SK-N-MC (cell line): ENCODE results near the gene AMPD1.
A peak's percentile ranks its signal among the peaks of the same experiment; 100 is the strongest.

Source experiments
- DNase-seq: peaks from one replicate; pipeline ENCODE4 v3.0.0-alpha.2; 2011; ENCODE audit warnings: low read depth, low spot score
- H3K27ac ChIP-seq: fragments of 200-600 bp; sonication (generic); 2 replicates; pipeline ENCODE4 v1.5.1; 2016; ENCODE audit warnings: mixed run types
- H3K36me3 ChIP-seq: fragments of 200-600 bp; sonication (generic); 2 replicates; pipeline ENCODE4 v1.6.1; 2017; ENCODE audit warnings: antibody characterized with exemption, low read length, mixed read lengths; ENCODE audit not compliant: insufficient read depth
- H3K4me3 ChIP-seq: fragments of 200-600 bp; sonication (generic); 2 replicates; pipeline ENCODE4 v1.5.1; 2016
- H3K9ac ChIP-seq: fragments of 200-600 bp; sonication (generic); 2 replicates; pipeline ENCODE4 v1.8.0; 2017; ENCODE audit warnings: mixed run types, mixed read lengths; ENCODE audit not compliant: insufficient read length
- H3K9me3 ChIP-seq: fragments of 200-600 bp; sonication (generic); 2 replicates; pipeline ENCODE4 v1.6.1; 2017; ENCODE audit warnings: low read depth, mild to moderate bottlenecking, antibody characterized with exemption, low read length, moderate library complexity, mixed read lengths
- EZH2 ChIP-seq: fragments of 200-600 bp; sonication (generic); IDR thresholded peaks from one replicate; pipeline ENCODE4 v1.6.1; 2017; ENCODE audit warnings: antibody characterized with exemption
- FOXP2 ChIP-seq: optimal IDR thresholded peaks from 2 replicates; pipeline ENCODE3; 2011; ENCODE audit warnings: mild to moderate bottlenecking, moderate library complexity; ENCODE audit not compliant: insufficient read depth; ENCODE audit errors: extremely low read length, control extremely low read depth
- POLR2AphosphoS5 ChIP-seq: IDR thresholded peaks from 2 replicates; pipeline ENCODE4 v1.6.1; 2012; ENCODE audit warnings: mild to moderate bottlenecking, low read depth, low read length, borderline replicate concordance

Gene AMPD1

GRCh38 chr1:114632427-114632826 lies 62.9 kb downstream of the AMPD1 start:
- Histone ChIP-seq H3K9me3 (no peaks in the 10 kb centered on the region), H3K4me3 (no peak overlapping the region), H3K27ac (peak overlapping the region; percentile 17; the same call in 1 of the 2 replicates), H3K36me3 (peaks cover 35% of the 10 kb centered on the region), H3K9ac (no peak overlapping the region)
- TF ChIP-seq EZH2 (no peak), POLR2AphosphoS5 (no peak), FOXP2 (no peak)
- no peak for DNase-seq

GRCh38 chr1:114627107-114627506 lies 68.2 kb downstream of the AMPD1 start:
- Histone ChIP-seq H3K36me3 (peaks cover 51% of the 10 kb centered on the region), H3K27ac (no peak overlapping the region), H3K9me3 (no peaks in the 10 kb centered on the region), H3K9ac (no peak overlapping the region), H3K4me3 (no peak overlapping the region)
- TF ChIP-seq POLR2AphosphoS5: no peak
- no peak for TF ChIP-seq FOXP2
- no peak for TF ChIP-seq EZH2
- no peak for DNase-seq

- no peak for TF ChIP-seq FOXP2
- TF ChIP-seq EZH2: no peak
- no peak for TF ChIP-seq POLR2AphosphoS5
- no peaks in the 10 kb centered on the region for H3K9me3 ChIP-seq
- H3K4me3 ChIP-seq: no peak overlapping the region
- H3K9ac ChIP-seq: no peak overlapping the region
- no peak overlapping the region for H3K27ac ChIP-seq
- H3K36me3 ChIP-seq: peaks cover 71% of the 10 kb centered on the region
- DNase-seq: no peak
These were observed 72.0 kb downstream of the AMPD1 start for GRCh38 chr1:114623364-114623763.
